Endothelial cell of umbilical vein (primary cell): ENCODE data around the gene TLE4. TPM values are rescaled to one million over a fixed set of nuclear protein-coding genes. Genes with fewer than 3 reads are reported as not detected.

ENCODE experiments used
- BruUV-seq: library from RNA; stranded (reverse); fragments of 400-500 nt; replicated peaks from 2 replicates; lab custom pipeline; 2021; lab: Mats Ljungman, UMichigan
- CTCF ChIA-PET: fragments of 300-600, 350-600 bp; sonication (Branson Sonifier 250); formaldehyde crosslinking; loops from one replicate; lab custom pipeline; 2021; ENCODE audit warnings: antibody characterized with exemption, inconsistent platforms; lab: Charles Lee
- POLR2A ChIA-PET: fragments of 300-600, 350-600 bp; sonication (Branson Sonifier 250); formaldehyde crosslinking; loops from one replicate; lab custom pipeline; 2021; ENCODE audit warnings: antibody characterized with exemption, inconsistent platforms; lab: Charles Lee
- DNase-seq: peaks from one replicate; pipeline ENCODE4 v3.0.0-alpha.2; 2011; ENCODE audit warnings: low read depth, low spot score
- FAIRE-seq: peaks from 2 replicates; lab custom pipeline; 2011; peaks lifted over from hg19 to GRCh38; lab: Jason Lieb, UNC
- H2AFZ ChIP-seq: 2 replicates; pipeline ENCODE4 v1.6.0; 2012; ENCODE audit warnings: low read depth, low read length, control low read depth, inconsistent platforms
- H3K27ac ChIP-seq: 2 replicates; pipeline ENCODE4 v1.5.1; 2011; ENCODE audit warnings: low read depth, mild to moderate bottlenecking, control low read depth, low read length, moderate library complexity; ENCODE audit not compliant: insufficient read depth
- H3K27me3 ChIP-seq, 2 experiments: 2 replicates each; pipeline versions ENCODE4 v1.6.0 to v1.6.1; 2011; ENCODE audit warnings: low read length in 2 of 2, mixed read lengths in 1 of 2; ENCODE audit not compliant: control insufficient read depth in 2 of 2, insufficient read depth in 2 of 2
- H3K36me3 ChIP-seq, 2 experiments: 2 replicates in 1 of 2; 3 replicates in 1 of 2; pipeline ENCODE4 v1.5.1; 2011; ENCODE audit warnings: low read length in 2 of 2, mild to moderate bottlenecking in 1 of 2, moderate library complexity in 1 of 2; ENCODE audit not compliant: control insufficient read depth in 2 of 2, insufficient read depth in 2 of 2; ENCODE audit errors: extremely low read depth in 1 of 2
- H3K4me1 ChIP-seq: 3 replicates; pipeline ENCODE4 v1.5.1; 2011; ENCODE audit warnings: mild to moderate bottlenecking, low read length; ENCODE audit not compliant: control insufficient read depth, insufficient read depth; ENCODE audit errors: extremely low read depth
- H3K4me2 ChIP-seq: 2 replicates; pipeline ENCODE4 v1.6.1; 2011; ENCODE audit warnings: low read length, control low read depth, mixed read lengths; ENCODE audit not compliant: insufficient read depth
- H3K4me3 ChIP-seq, 3 experiments: fragments of 200-600 bp in 1 of 3; sonication (generic), shearing (Covaris generic) in 1 of 3; replicated peaks in 1 of 3; 2 replicates each; pipeline ENCODE4 v1.5.1; 2011 to 2016; ENCODE audit warnings: control low read depth in 3 of 3, low read length in 3 of 3, mild to moderate bottlenecking in 2 of 3, inconsistent platforms in 1 of 3, low read depth in 1 of 3, moderate library complexity in 1 of 3; ENCODE audit not compliant: insufficient read depth in 1 of 3
- H3K79me2 ChIP-seq: 2 replicates; pipeline ENCODE4 v1.6.0; 2012; ENCODE audit warnings: low read length, inconsistent platforms; ENCODE audit not compliant: control insufficient read depth, insufficient read depth
- H3K9ac ChIP-seq: replicated peaks from 2 replicates; pipeline ENCODE3; 2011; ENCODE audit warnings: low read length, control low read depth; ENCODE audit not compliant: insufficient read depth; ENCODE audit errors: extremely low read depth
- H3K9me1 ChIP-seq: replicated peaks from 3 replicates; pipeline ENCODE4 v1.6.0; 2011; ENCODE audit warnings: mild to moderate bottlenecking, low read length; ENCODE audit not compliant: control insufficient read depth, insufficient read depth; ENCODE audit errors: extremely low read depth
- H3K9me3 ChIP-seq: replicated peaks from 2 replicates; pipeline ENCODE4 v1.5.1; 2012; ENCODE audit warnings: low read length, inconsistent platforms; ENCODE audit not compliant: control insufficient read depth, insufficient read depth
- H4K20me1 ChIP-seq: replicated peaks from 2 replicates; pipeline ENCODE3; 2011; ENCODE audit warnings: mild to moderate bottlenecking, low read length; ENCODE audit not compliant: control insufficient read depth, insufficient read depth; ENCODE audit errors: extremely low read depth
- CTCF ChIP-seq, 2 donors: IDR thresholded peaks; 1 replicate in 1 of 2; 2 replicates in 1 of 2; pipeline ENCODE4 v1.5.1; 2011; ENCODE audit warnings: low read length in 2 of 2, mild to moderate bottlenecking in 2 of 2, moderate library complexity in 2 of 2, control low read depth in 1 of 2, inconsistent platforms in 1 of 2, low read depth in 1 of 2; ENCODE audit not compliant: insufficient read depth in 1 of 2; ENCODE audit errors: extremely low read depth in 1 of 2
- EZH2 ChIP-seq: IDR thresholded peaks from 2 replicates; pipeline ENCODE4 v1.6.1; 2012; ENCODE audit warnings: borderline replicate concordance, low read depth, mild to moderate bottlenecking, moderate library complexity, low read length, inconsistent platforms; ENCODE audit not compliant: severe bottlenecking
- FOS ChIP-seq: IDR thresholded peaks from 2 replicates; pipeline ENCODE4 v1.6.1; 2011; ENCODE audit warnings: mild to moderate bottlenecking, low read length, moderate library complexity, borderline replicate concordance; ENCODE audit not compliant: insufficient read depth
- GATA2 ChIP-seq: IDR thresholded peaks from 2 replicates; pipeline ENCODE4 v1.7.0; 2011; ENCODE audit warnings: low read depth, mild to moderate bottlenecking, moderate library complexity, mixed read lengths, low read length; ENCODE audit not compliant: insufficient read length, insufficient read depth
- JUN ChIP-seq: IDR thresholded peaks from 2 replicates; pipeline ENCODE4 v1.6.1; 2011; ENCODE audit warnings: borderline replicate concordance, low read depth; ENCODE audit not compliant: insufficient read length, insufficient read depth
- MAX ChIP-seq: IDR thresholded peaks from 2 replicates; pipeline ENCODE4 v1.6.1; 2011; ENCODE audit not compliant: insufficient read depth, insufficient read length
- MYC ChIP-seq: IDR thresholded peaks from one replicate; pipeline ENCODE4 v1.6.1; 2011; ENCODE audit warnings: mild to moderate bottlenecking, low read depth, low read length
- POLR2A ChIP-seq: IDR thresholded peaks from 2 replicates; pipeline ENCODE4 v1.6.1; 2012; ENCODE audit warnings: low read depth, mild to moderate bottlenecking, control low read depth, low read length
- POLR2AphosphoS5 ChIP-seq: IDR thresholded peaks from 2 replicates; pipeline ENCODE4 v1.6.1; 2012; ENCODE audit warnings: low read depth, mild to moderate bottlenecking, control low read depth, low read length, moderate library complexity; ENCODE audit not compliant: insufficient read depth
- dilution Hi-C: fragments of 300-500 bp; cut with MboI; formaldehyde crosslinking; loops from one replicate; pipeline ENCODE4 v1.15.0; 2019; ENCODE audit warnings: low sequenced_read_pairs; ENCODE audit not compliant: extremely low pct_ligation_motif_present
- intact Hi-C: fragments of 100-400 bp; cut with micrococcal nuclease; formaldehyde crosslinking; loops from one replicate; pipeline ENCODE4 v1.10.0; 2022
- polyA plus RNA-seq, 4 experiments: library from polyadenylated mRNA; depleted of rRNA in 3 of 4; stranded (reverse) in 3 of 4; unstranded in 1 of 4; fragments of >200 nt; gene quantifications; 2 replicates each; pipeline versions ENCODE4 v1.2.1 to v1.2.3, GENCODE V29; 2011 to 2012; ENCODE audit warnings: missing spikeins in 1 of 4
- total RNA-seq: library from RNA; stranded (reverse); gene quantifications from 2 replicates; pipeline ENCODE4 v1.2.3, GENCODE V29; 2021

The TLE4 gene
- total and polyA plus RNA-seq, 2 donors (not counting 3 experiments of a cell fraction or from before 2014, with no cell fraction given) = 31.4 to 32.3 TPM

GRCh38 chr9:79616013-79616412 lies 44.2 kb downstream of the TLE4 start:
- TF ChIP-seq JUN = no peak
- TF ChIP-seq MAX = no peak
- no peak for TF ChIP-seq FOS
- TF ChIP-seq POLR2AphosphoS5 = no peak
- TF ChIP-seq CTCF (IDR thresholded peaks at IDR 0.05; ENCODE audit: extremely low read depth in 1 of 2, insufficient read depth in 1 of 2, low read depth in 1 of 2, low read length in 2 of 2) = no peak
- TF ChIP-seq POLR2A = no peak
- TF ChIP-seq EZH2 = no peak
- TF ChIP-seq GATA2 = no peak
- TF ChIP-seq MYC = no peak
- Histone ChIP-seq H2AFZ (no peak overlapping the region), H3K4me1 (no peaks in the 10 kb centered on the region), H3K27me3 (no peaks in the 10 kb centered on the region), H3K27ac (no peak overlapping the region), H3K36me3 (peaks cover 0 to 2% of the 10 kb centered on the region in 2 experiments), H4K20me1 (no peaks in the 10 kb centered on the region), H3K9me1 (no peaks in the 10 kb centered on the region), H3K79me2 (no peaks in the 10 kb centered on the region), H3K4me2 (no peak overlapping the region), H3K9ac (no peak overlapping the region), H3K9me3 (no peaks in the 10 kb centered on the region), H3K4me3 (no peak overlapping the region)
- ChIA-PET CTCF (interaction anchor here (0.6 to 1.1 kb wide), 2 partner anchors 11 to 45 kb away, joined by 3 read pairs; partner anchors contain the start of gene TLE4), POLR2A (no interaction called here)
- no TSS peak for BruUV-seq
- FAIRE-seq (no peak), DNase-seq (no peak)
- intact Hi-C loops (no loop called here), dilution Hi-C loops (no loop called here)
